Measurements from ENCODE around the gene SLC26A6.

DNA sequence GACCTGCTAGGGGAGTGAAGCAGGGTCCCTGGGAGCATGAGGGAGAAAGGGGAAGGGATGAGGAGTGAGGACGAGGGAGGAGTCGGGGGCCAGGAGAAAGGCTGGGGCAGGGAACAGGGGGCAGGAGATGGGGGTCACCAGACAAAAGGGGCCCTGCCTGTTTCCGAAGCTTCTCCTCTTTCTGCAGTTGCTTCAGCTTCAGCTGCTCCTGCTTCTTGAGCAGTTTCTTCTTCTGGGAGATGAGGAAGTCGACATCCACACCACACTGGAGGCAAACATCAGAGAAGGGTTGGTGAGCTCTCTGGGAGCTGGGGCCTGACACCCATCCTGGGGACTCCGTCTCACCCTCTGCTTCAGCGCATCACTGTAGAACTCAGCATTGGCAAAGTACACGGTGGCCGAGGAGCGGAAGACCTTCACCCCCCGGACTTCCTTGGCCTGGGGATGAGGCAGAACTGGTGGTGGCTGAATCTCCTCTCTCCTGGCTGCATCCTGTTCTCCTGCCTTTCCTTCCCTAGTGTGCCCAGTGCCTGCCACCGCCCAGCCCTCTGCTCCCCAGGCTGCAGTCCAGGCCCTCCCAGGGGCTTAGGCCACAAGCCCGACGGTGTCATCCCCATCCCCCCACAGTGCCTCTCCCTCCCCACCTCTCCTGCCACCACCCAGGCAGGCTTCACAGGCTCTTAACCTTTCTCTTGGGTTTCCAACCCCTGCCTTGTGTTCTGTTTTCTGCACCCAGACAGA is 6.8 kb downstream of the SLC26A6 start:
- TF ChIP-seq, protein P1, sequence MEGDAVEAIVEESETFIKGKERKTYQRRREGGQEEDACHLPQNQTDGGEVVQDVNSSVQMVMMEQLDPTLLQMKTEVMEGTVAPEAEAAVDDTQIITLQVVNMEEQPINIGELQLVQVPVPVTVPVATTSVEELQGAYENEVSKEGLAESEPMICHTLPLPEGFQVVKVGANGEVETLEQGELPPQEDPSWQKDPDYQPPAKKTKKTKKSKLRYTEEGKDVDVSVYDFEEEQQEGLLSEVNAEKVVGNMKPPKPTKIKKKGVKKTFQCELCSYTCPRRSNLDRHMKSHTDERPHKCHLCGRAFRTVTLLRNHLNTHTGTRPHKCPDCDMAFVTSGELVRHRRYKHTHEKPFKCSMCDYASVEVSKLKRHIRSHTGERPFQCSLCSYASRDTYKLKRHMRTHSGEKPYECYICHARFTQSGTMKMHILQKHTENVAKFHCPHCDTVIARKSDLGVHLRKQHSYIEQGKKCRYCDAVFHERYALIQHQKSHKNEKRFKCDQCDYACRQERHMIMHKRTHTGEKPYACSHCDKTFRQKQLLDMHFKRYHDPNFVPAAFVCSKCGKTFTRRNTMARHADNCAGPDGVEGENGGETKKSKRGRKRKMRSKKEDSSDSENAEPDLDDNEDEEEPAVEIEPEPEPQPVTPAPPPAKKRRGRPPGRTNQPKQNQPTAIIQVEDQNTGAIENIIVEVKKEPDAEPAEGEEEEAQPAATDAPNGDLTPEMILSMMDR (IDR thresholded peaks at IDR 0.05): no peak
- no peak for TF ChIP-seq POLR2A (IDR thresholded peaks at IDR 0.05)

Measured in ovary (tissue), 3 donors.